GM19025 (cell line): ENCODE results near the gene ABLIM1.

Experiments
- ATAC-seq: cut with Tn5 transposase; IDR thresholded peaks from one replicate; pipeline ENCODE4 v1.9.1; 2021; ENCODE audit warnings: mild to moderate bottlenecking, low read depth, moderate library complexity; ENCODE audit not compliant: unreplicated experiment

ABLIM1 gene

GRCh38 chr10:114593816-114594468, 64.1 kb downstream of the ABLIM1 start:
- ATAC-seq = no peak

GRCh38 chr10:114593240-114593792, 64.8 kb downstream of the ABLIM1 start:
- ATAC-seq = no peak

GRCh38 chr10:114590993-114591392, 67.1 kb downstream of the ABLIM1 start:
- no peak for ATAC-seq

- no peak for ATAC-seq
These were observed 73.7 kb downstream of the ABLIM1 start for GRCh38 chr10:114584419-114584818.

- ATAC-seq = no peak
These were observed 77.0 kb downstream of the ABLIM1 start for GRCh38 chr10:114581071-114581470.

- ATAC-seq = no peak
These were observed 80.9 kb downstream of the ABLIM1 start for GRCh38 chr10:114577133-114577532.

- ATAC-seq = no peak
These were observed 81.4 kb downstream of the ABLIM1 start for GRCh38 chr10:114576716-114577115.

- no peak for ATAC-seq
These were observed 82.0 kb downstream of the ABLIM1 start for GRCh38 chr10:114576132-114576487.

- no peak for ATAC-seq
These were observed 82.5 kb downstream of the ABLIM1 start for GRCh38 chr10:114575417-114576131.

GRCh38 chr10:114573330-114574045, 84.6 kb downstream of the ABLIM1 start:
- no peak for ATAC-seq

- ATAC-seq = no peak
These were observed 86.6 kb downstream of the ABLIM1 start for GRCh38 chr10:114571316-114571999.

GRCh38 chr10:114566064-114566463, 92.0 kb downstream of the ABLIM1 start:
- no peak for ATAC-seq

GRCh38 chr10:114565066-114565465, 93.0 kb downstream of the ABLIM1 start:
- no peak for ATAC-seq

- no peak for ATAC-seq
These were observed 97.0 kb downstream of the ABLIM1 start for GRCh38 chr10:114561008-114561523.

- ATAC-seq = no peak
These were observed 97.9 kb downstream of the ABLIM1 start for GRCh38 chr10:114560144-114560543.

GRCh38 chr10:114559636-114560035, 98.4 kb downstream of the ABLIM1 start:
- ATAC-seq = no peak

- no peak for ATAC-seq
These were observed 100.2 kb downstream of the ABLIM1 start for GRCh38 chr10:114557854-114558253.

GRCh38 chr10:114556236-114557122, 101.6 kb downstream of the ABLIM1 start:
- ATAC-seq = no peak

- ATAC-seq = no peak
These were observed 104.6 kb downstream of the ABLIM1 start for GRCh38 chr10:114553436-114553835.

GRCh38 chr10:114552050-114552449, 106.0 kb downstream of the ABLIM1 start:
- ATAC-seq = no peak
